HG03095 (cell line): ENCODE data around the gene ZNF488.

Experiments
- ATAC-seq: cut with Tn5 transposase; IDR thresholded peaks from one replicate; pipeline ENCODE4 v1.9.1; 2021; ENCODE audit warnings: moderate library complexity; ENCODE audit not compliant: unreplicated experiment

The ZNF488 gene

GRCh38 chr10:47350671-47351640 lies 33.1 kb downstream of the ZNF488 start:
- ATAC-seq: no peak

GRCh38 chr10:47349941-47350371 lies 34.1 kb downstream of the ZNF488 start:
- no peak for ATAC-seq

GRCh38 chr10:47349516-47349915 lies 34.6 kb downstream of the ZNF488 start:
- no peak for ATAC-seq

- ATAC-seq: no peak
Observed at GRCh38 chr10:47348661-47349470, 35.2 kb downstream of the ZNF488 start.

- ATAC-seq: no peak
Observed at GRCh38 chr10:47348138-47348651, 35.9 kb downstream of the ZNF488 start, which contains the start of gene RBP3. Gene RBP3 (plus strand): TSS chr10:47348363. CDS start chr10:47348485, 122 bp downstream.

- no peak for ATAC-seq
Observed at GRCh38 chr10:47347303-47347675, 36.8 kb downstream of the ZNF488 start.

GRCh38 chr10:47346581-47347302 lies 37.4 kb downstream of the ZNF488 start:
- ATAC-seq: no peak

GRCh38 chr10:47344996-47345870 lies 38.9 kb downstream of the ZNF488 start:
- ATAC-seq: no peak

- ATAC-seq: no peak
Observed at GRCh38 chr10:47340608-47341170, 43.4 kb downstream of the ZNF488 start.

GRCh38 chr10:47339759-47340607 lies 44.1 kb downstream of the ZNF488 start:
- no peak for ATAC-seq

GRCh38 chr10:47339186-47339735 lies 44.8 kb downstream of the ZNF488 start:
- ATAC-seq: no peak

- no peak for ATAC-seq
Observed at GRCh38 chr10:47337310-47337709, 46.8 kb downstream of the ZNF488 start.

- no peak for ATAC-seq
Observed at GRCh38 chr10:47336387-47337134, 47.5 kb downstream of the ZNF488 start.

GRCh38 chr10:47335906-47336305 lies 48.2 kb downstream of the ZNF488 start:
- ATAC-seq: no peak

GRCh38 chr10:47334466-47335295 lies 49.4 kb downstream of the ZNF488 start:
- ATAC-seq: no peak

GRCh38 chr10:47333532-47333931 lies 50.6 kb downstream of the ZNF488 start:
- ATAC-seq: no peak

GRCh38 chr10:47332946-47333345 lies 51.1 kb downstream of the ZNF488 start:
- no peak for ATAC-seq
